Neural progenitor cell (in vitro differentiated cells): ENCODE measurements around the gene DYNLT3. TPM values are rescaled to one million over a fixed set of nuclear protein-coding genes. Genes with fewer than 3 reads are reported as not detected.

Experiments
- DNase-seq: peaks from one replicate; pipeline ENCODE4 v3.0.0-alpha.2; 2016; ENCODE audit warnings: low spot score
- H2AFZ ChIP-seq: fragments of 200-600 bp; sonication (generic); replicated peaks from 2 replicates; pipeline ENCODE4 v1.6.1; 2016; ENCODE audit warnings: antibody characterized with exemption
- H3F3A ChIP-seq: fragments of 200-600 bp; sonication (generic); 2 replicates; pipeline ENCODE4 v1.6.1; 2016; ENCODE audit warnings: antibody characterized with exemption, low read depth
- H3K27ac ChIP-seq: fragments of 200-600 bp; sonication (generic); 2 replicates; pipeline ENCODE4 v1.5.1; 2016; ENCODE audit warnings: mild to moderate bottlenecking
- H3K27me3 ChIP-seq: fragments of 200-600 bp; sonication (generic); 2 replicates; pipeline ENCODE4 v1.6.1; 2016; ENCODE audit warnings: mild to moderate bottlenecking, moderate library complexity
- H3K36me3 ChIP-seq: fragments of 200-600 bp; sonication (generic); 2 replicates; pipeline ENCODE4 v1.5.1; 2016
- H3K4me1 ChIP-seq: fragments of 200-600 bp; sonication (generic); 2 replicates; pipeline ENCODE4 v1.6.1; 2016; ENCODE audit warnings: mixed run types
- H3K4me2 ChIP-seq: fragments of 200-600 bp; sonication (generic); 2 replicates; pipeline ENCODE4 v1.6.1; 2016
- H3K4me3 ChIP-seq: fragments of 200-600 bp; sonication (generic); 2 replicates; pipeline ENCODE4 v1.5.1; 2016
- H3K79me2 ChIP-seq: fragments of 200-600 bp; sonication (generic); 2 replicates; pipeline ENCODE4 v1.6.1; 2016; ENCODE audit warnings: low read depth
- H3K9ac ChIP-seq: fragments of 200-600 bp; sonication (generic); 2 replicates; pipeline ENCODE4 v1.6.1; 2016
- H3K9me3 ChIP-seq: fragments of 200-600 bp; sonication (generic); 2 replicates; pipeline ENCODE4 v1.5.1; 2016; ENCODE audit warnings: low read depth
- H4K20me1 ChIP-seq: fragments of 200-600 bp; sonication (generic); 2 replicates; pipeline ENCODE4 v1.6.1; 2016; ENCODE audit warnings: low read depth
- H3K27ac Mint-ChIP-seq: 3 replicates; pipeline ENCODE4 v1.8.0; 2021; ENCODE audit warnings: mixed read lengths
- H3K27me3 Mint-ChIP-seq: 2 replicates; pipeline ENCODE4 v1.8.0; 2022; ENCODE audit warnings: low read depth, mild to moderate bottlenecking, inconsistent platforms, moderate library complexity, mixed read lengths; ENCODE audit not compliant: insufficient read depth
- H3K36me3 Mint-ChIP-seq: 3 replicates; pipeline ENCODE4 v1.8.0; 2021; ENCODE audit warnings: mixed read lengths
- H3K4me1 Mint-ChIP-seq: 3 replicates; pipeline ENCODE4 v1.8.0; 2021; ENCODE audit warnings: mixed read lengths
- H3K4me3 Mint-ChIP-seq: 3 replicates; pipeline ENCODE4 v1.8.0; 2021; ENCODE audit warnings: mild to moderate bottlenecking, moderate library complexity, mixed read lengths
- H3K9me3 Mint-ChIP-seq: 3 replicates; pipeline ENCODE4 v1.8.0; 2020; ENCODE audit warnings: mixed read lengths
- EZH2 ChIP-seq: fragments of 200-600 bp; sonication (generic); IDR thresholded peaks from 2 replicates; pipeline ENCODE4 v1.6.1; 2017; ENCODE audit warnings: antibody characterized with exemption, mild to moderate bottlenecking, moderate library complexity
- EZH2phosphoT487 ChIP-seq: fragments of 200-600 bp; sonication (generic); IDR thresholded peaks from 2 replicates; pipeline ENCODE4 v1.6.1; 2017; ENCODE audit warnings: antibody characterized with exemption
- total RNA-seq: library from RNA; depleted of rRNA; stranded (reverse); fragments of >200 nt; gene quantifications from 2 replicates; pipeline ENCODE4 v1.2.3, GENCODE V29; 2015; ENCODE audit warnings: low replicate concordance
- TF ChIP-seq, protein P1 (sequence below): fragments of 200-600 bp; sonication (generic); IDR thresholded peaks from 2 replicates; pipeline ENCODE4 v1.5.1; 2017; ENCODE audit warnings: antibody characterized with exemption, mild to moderate bottlenecking

Gene DYNLT3
- total RNA-seq, 1 donor from 2014 or later, result 12.1 TPM

DNA sequence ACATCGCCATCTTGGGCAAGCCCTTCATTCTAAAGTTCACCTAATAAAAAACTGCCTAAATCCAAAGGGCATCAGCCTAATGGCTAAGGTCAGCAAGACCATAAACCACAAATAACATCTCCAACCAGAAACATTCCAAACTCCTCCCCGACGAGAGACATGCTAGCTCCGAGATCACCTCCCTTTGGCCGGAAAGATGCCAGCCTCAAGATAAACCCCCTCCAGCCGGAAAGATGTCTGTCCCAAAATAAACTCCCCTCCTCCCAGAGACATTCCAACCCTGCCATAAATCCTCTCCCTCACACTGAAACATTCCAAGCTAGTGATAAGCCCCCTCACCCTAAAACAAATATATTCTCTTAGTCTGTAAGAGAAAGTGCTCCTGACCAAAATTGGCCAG is 13.3 kb upstream of the DYNLT3 start:
- Mint-ChIP-seq H3K4me3 (no peak overlapping the region), H3K27ac (no peak overlapping the region), H3K9me3 (no peaks in the 10 kb centered on the region), H3K27me3 (no peaks in the 10 kb centered on the region), H3K36me3 (no peaks in the 10 kb centered on the region), H3K4me1 (no peaks in the 10 kb centered on the region)
- H3K9ac ChIP-seq, result no peak overlapping the region
- no peaks in the 10 kb centered on the region for H4K20me1 ChIP-seq
- H3K36me3 ChIP-seq, result no peaks in the 10 kb centered on the region
- no peak overlapping the region for H3K4me2 ChIP-seq
- H3K9me3 ChIP-seq, result peaks cover 11% of the 10 kb centered on the region
- H3K27ac ChIP-seq, result no peak overlapping the region
- H2AFZ ChIP-seq, result no peak overlapping the region
- H3F3A ChIP-seq, result no peaks in the 10 kb centered on the region
- no peak for DNase-seq
- H3K79me2 ChIP-seq, result no peaks in the 10 kb centered on the region
- H3K4me3 ChIP-seq, result no peak overlapping the region
- H3K27me3 ChIP-seq, result no peaks in the 10 kb centered on the region
- TF ChIP-seq EZH2, result no peak
- TF ChIP-seq EZH2phosphoT487, result no peak
- TF ChIP-seq, protein P1, sequence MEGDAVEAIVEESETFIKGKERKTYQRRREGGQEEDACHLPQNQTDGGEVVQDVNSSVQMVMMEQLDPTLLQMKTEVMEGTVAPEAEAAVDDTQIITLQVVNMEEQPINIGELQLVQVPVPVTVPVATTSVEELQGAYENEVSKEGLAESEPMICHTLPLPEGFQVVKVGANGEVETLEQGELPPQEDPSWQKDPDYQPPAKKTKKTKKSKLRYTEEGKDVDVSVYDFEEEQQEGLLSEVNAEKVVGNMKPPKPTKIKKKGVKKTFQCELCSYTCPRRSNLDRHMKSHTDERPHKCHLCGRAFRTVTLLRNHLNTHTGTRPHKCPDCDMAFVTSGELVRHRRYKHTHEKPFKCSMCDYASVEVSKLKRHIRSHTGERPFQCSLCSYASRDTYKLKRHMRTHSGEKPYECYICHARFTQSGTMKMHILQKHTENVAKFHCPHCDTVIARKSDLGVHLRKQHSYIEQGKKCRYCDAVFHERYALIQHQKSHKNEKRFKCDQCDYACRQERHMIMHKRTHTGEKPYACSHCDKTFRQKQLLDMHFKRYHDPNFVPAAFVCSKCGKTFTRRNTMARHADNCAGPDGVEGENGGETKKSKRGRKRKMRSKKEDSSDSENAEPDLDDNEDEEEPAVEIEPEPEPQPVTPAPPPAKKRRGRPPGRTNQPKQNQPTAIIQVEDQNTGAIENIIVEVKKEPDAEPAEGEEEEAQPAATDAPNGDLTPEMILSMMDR, result no peak
- no peaks in the 10 kb centered on the region for H3K4me1 ChIP-seq

DNA sequence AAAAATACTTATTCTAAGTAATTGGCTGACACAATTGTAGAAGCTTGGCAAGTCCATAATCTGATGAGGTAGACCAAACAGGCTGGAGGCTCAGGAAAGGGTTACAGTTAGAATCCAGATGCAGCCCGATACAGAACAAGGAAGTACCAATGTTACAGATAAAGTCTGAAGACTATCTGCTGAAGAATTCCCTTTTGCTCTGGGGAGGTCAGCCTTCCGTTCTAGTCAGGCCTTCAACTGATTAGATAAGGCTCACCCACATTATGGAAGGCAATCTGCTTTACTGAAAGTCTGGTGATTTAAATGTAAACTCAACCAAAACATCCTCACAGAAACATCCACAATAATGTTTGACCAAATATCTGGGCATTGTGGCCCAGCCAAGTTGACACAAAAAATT is 7.4 kb upstream of the DYNLT3 start:
- Mint-ChIP-seq H3K27me3 (no peaks in the 10 kb centered on the region), H3K4me1 (no peaks in the 10 kb centered on the region), H3K36me3 (no peaks in the 10 kb centered on the region), H3K9me3 (peaks cover 2% of the 10 kb centered on the region), H3K27ac (no peak overlapping the region), H3K4me3 (no peak overlapping the region)
- Histone ChIP-seq H3K4me2 (no peak overlapping the region), H3K27ac (no peak overlapping the region), H3K9me3 (peaks cover 11% of the 10 kb centered on the region), H3K36me3 (no peaks in the 10 kb centered on the region), H3K27me3 (no peaks in the 10 kb centered on the region), H3K4me1 (no peaks in the 10 kb centered on the region), H3K4me3 (no peak overlapping the region), H2AFZ (no peak overlapping the region), H4K20me1 (no peaks in the 10 kb centered on the region), H3K9ac (no peak overlapping the region), H3F3A (no peaks in the 10 kb centered on the region), H3K79me2 (no peaks in the 10 kb centered on the region)
- DNase-seq, result no peak
- TF ChIP-seq, protein P1, result no peak
- no peak for TF ChIP-seq EZH2
- TF ChIP-seq EZH2phosphoT487, result no peak

DNA sequence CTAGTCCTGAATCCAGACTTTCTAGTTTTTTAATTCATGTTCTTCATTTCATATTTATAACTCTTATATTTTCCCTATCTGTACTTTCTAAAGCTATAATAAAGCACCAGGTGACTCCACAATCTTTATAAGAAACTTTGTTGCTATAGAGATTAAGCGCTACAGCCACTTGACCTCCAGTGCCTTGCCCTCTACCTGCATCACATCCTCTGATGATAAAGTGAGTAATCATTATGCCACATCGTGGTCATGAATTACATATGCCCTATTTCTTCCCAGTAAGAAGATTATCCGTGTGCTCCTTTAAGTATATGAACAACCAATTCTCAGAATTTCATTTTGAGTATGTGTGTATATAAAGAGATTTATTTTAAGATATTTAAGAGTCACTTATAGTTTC is 6.8 kb upstream of the DYNLT3 start:
- Histone ChIP-seq H2AFZ (no peak overlapping the region), H3K79me2 (no peaks in the 10 kb centered on the region), H3K36me3 (no peaks in the 10 kb centered on the region), H3K4me2 (no peak overlapping the region), H3K4me3 (no peak overlapping the region), H3K9me3 (peaks cover 11% of the 10 kb centered on the region), H3K4me1 (no peaks in the 10 kb centered on the region), H4K20me1 (no peaks in the 10 kb centered on the region), H3F3A (no peaks in the 10 kb centered on the region), H3K27me3 (no peaks in the 10 kb centered on the region), H3K27ac (no peak overlapping the region), H3K9ac (no peak overlapping the region)
- Mint-ChIP-seq H3K9me3 (peaks cover 2% of the 10 kb centered on the region), H3K36me3 (no peaks in the 10 kb centered on the region), H3K4me3 (no peak overlapping the region), H3K27me3 (peaks cover 1% of the 10 kb centered on the region), H3K27ac (no peak overlapping the region), H3K4me1 (no peaks in the 10 kb centered on the region)
- no peak for DNase-seq
- no peak for TF ChIP-seq EZH2
- TF ChIP-seq, protein P1, result no peak
- no peak for TF ChIP-seq EZH2phosphoT487
